Astrocyte of the spinal cord (primary cell): ENCODE data around the gene RELCH.

Experiments
- DNase-seq: peaks from one replicate; pipeline ENCODE4 v3.0.0; 2011; ENCODE audit warnings: low read depth, low spot score
- H3K4me3 ChIP-seq: 2 replicates; pipeline ENCODE4 v1.5.1; 2011; ENCODE audit warnings: low read depth, mild to moderate bottlenecking, low read length, moderate library complexity
- CTCF ChIP-seq: IDR thresholded peaks from 2 replicates; pipeline ENCODE4 v1.5.1; 2012; ENCODE audit warnings: low read depth, mild to moderate bottlenecking, low read length, inconsistent platforms
- in situ Hi-C: cut with HindIII; loops from 2 replicates; pipeline ENCODE4 v1.10.0; 2017; ENCODE audit warnings: low sequenced_read_pairs

RELCH gene

GRCh38 chr18:62245177-62245576 lies 58.1 kb downstream of the RELCH start:
- H3K4me3 ChIP-seq: no peak overlapping the region
- no peak for DNase-seq
- in situ Hi-C loops: no loop called here
- no peak for TF ChIP-seq CTCF

GRCh38 chr18:62245699-62246098 lies 58.6 kb downstream of the RELCH start:
- in situ Hi-C loops: no loop called here
- DNase-seq: no peak
- TF ChIP-seq CTCF: no peak
- no peak overlapping the region for H3K4me3 ChIP-seq

- DNase-seq: no peak
- TF ChIP-seq CTCF: no peak
- in situ Hi-C loops: no loop called here
- H3K4me3 ChIP-seq: no peak overlapping the region
These were observed 61.3 kb downstream of the RELCH start for GRCh38 chr18:62248313-62248712.

GRCh38 chr18:62249478-62250097 lies 62.5 kb downstream of the RELCH start:
- no peak overlapping the region for H3K4me3 ChIP-seq
- in situ Hi-C loops: no loop called here
- DNase-seq: peak; percentile 83
- TF ChIP-seq CTCF: peak; percentile 80

GRCh38 chr18:62250475-62250874 lies 63.4 kb downstream of the RELCH start:
- no peak overlapping the region for H3K4me3 ChIP-seq
- in situ Hi-C loops: no loop called here
- DNase-seq: no peak
- no peak for TF ChIP-seq CTCF

GRCh38 chr18:62258093-62258492 lies 71.0 kb downstream of the RELCH start:
- in situ Hi-C loops: no loop called here
- no peak for TF ChIP-seq CTCF
- no peak overlapping the region for H3K4me3 ChIP-seq
- no peak for DNase-seq

GRCh38 chr18:62258616-62259015 lies 71.6 kb downstream of the RELCH start:
- TF ChIP-seq CTCF: no peak
- no peak for DNase-seq
- in situ Hi-C loops: no loop called here
- no peak overlapping the region for H3K4me3 ChIP-seq
